COR-L47 (cell line): ENCODE data around the gene TMEFF1.

Experiments
- DNase-seq: peaks from one replicate; lab custom pipeline; 2025; lab: John Stamatoyannopoulos, UW

The TMEFF1 gene

GRCh38 chr9:100605405-100605804 lies 132.5 kb downstream of the TMEFF1 start:
- no peak for DNase-seq

GRCh38 chr9:100619194-100619593 lies 146.2 kb downstream of the TMEFF1 start:
- DNase-seq = no peak

GRCh38 chr9:100619665-100620064 lies 146.7 kb downstream of the TMEFF1 start:
- no peak for DNase-seq

GRCh38 chr9:100623969-100624368 lies 151.0 kb downstream of the TMEFF1 start:
- no peak for DNase-seq

GRCh38 chr9:100626949-100627348 lies 154.0 kb downstream of the TMEFF1 start:
- no peak for DNase-seq
